RWPE2 (cell line): Measurements from ENCODE around the gene PRR29.

Experiments used
- ATAC-seq: fragments of 200-7000 bp; cut with Tn5 transposase; 3 replicates; pipeline ENCODE4 v1.9.1; 2021; ENCODE audit warnings: low read depth
- DNase-seq: peaks from one replicate; pipeline ENCODE4 v3.0.0-alpha.2; 2020; ENCODE audit warnings: low spot score
- H3K27ac ChIP-seq: fragments of 450-650 bp; 2 replicates; pipeline ENCODE4 v1.5.1; 2017; ENCODE audit warnings: mild to moderate bottlenecking; ENCODE audit not compliant: poor library complexity, severe bottlenecking
- H3K27me3 ChIP-seq: fragments of 250-450 bp; sonication (Bioruptor Pico); 2 replicates; pipeline ENCODE4 v1.5.1; 2021; ENCODE audit warnings: mild to moderate bottlenecking, moderate library complexity; ENCODE audit not compliant: insufficient read depth, poor library complexity, severe bottlenecking
- H3K36me3 ChIP-seq: fragments of 250-450 bp; sonication (Bioruptor Pico); 2 replicates; pipeline ENCODE4 v1.5.1; 2020; ENCODE audit warnings: low read depth, mild to moderate bottlenecking, moderate library complexity
- H3K4me1 ChIP-seq: fragments of 250-450 bp; sonication (Bioruptor Pico); 2 replicates; pipeline ENCODE4 v1.5.1; 2021; ENCODE audit warnings: mild to moderate bottlenecking, moderate library complexity; ENCODE audit not compliant: insufficient read depth, poor library complexity, severe bottlenecking
- H3K4me3 ChIP-seq: fragments of 250-450 bp; sonication (Bioruptor Pico); 2 replicates; pipeline ENCODE4 v1.5.1; 2021; ENCODE audit warnings: mild to moderate bottlenecking, moderate library complexity; ENCODE audit not compliant: severe bottlenecking
- H3K9me3 ChIP-seq: fragments of 250-450 bp; sonication (Bioruptor Pico); 2 replicates; pipeline ENCODE4 v1.5.1; 2021; ENCODE audit warnings: mild to moderate bottlenecking, moderate library complexity; ENCODE audit not compliant: severe bottlenecking
- CTCF ChIP-seq: fragments of 450-650 bp; IDR thresholded peaks from one replicate; pipeline ENCODE4 v1.5.1; 2017; ENCODE audit warnings: mild to moderate bottlenecking, moderate library complexity; ENCODE audit not compliant: poor library complexity, severe bottlenecking

The PRR29 gene

GRCh38 chr17:64039106-64039400, 40.9 kb downstream of the PRR29 start:
- no peak for ATAC-seq
- Histone ChIP-seq H3K27ac (no peak overlapping the region), H3K9me3 (no peaks in the 10 kb centered on the region), H3K36me3 (no peaks in the 10 kb centered on the region), H3K4me1 (no peaks in the 10 kb centered on the region), H3K27me3 (no peaks in the 10 kb centered on the region), H3K4me3 (no peak overlapping the region)
- no peak for DNase-seq
- no peak for TF ChIP-seq CTCF

- no peaks in the 10 kb centered on the region for H3K9me3 ChIP-seq
- no peak overlapping the region for H3K4me3 ChIP-seq
- H3K27ac ChIP-seq = no peak overlapping the region
- 0 out of 2 replicates have a peak, but pooled peaks cover 2% of the 10 kb centered on the region for H3K36me3 ChIP-seq
- DNase-seq = no peak
- H3K4me1 ChIP-seq = no peaks in the 10 kb centered on the region
- no peak for ATAC-seq
- no peak for TF ChIP-seq CTCF
- no peaks in the 10 kb centered on the region for H3K27me3 ChIP-seq
These were observed 42.1 kb downstream of the PRR29 start for GRCh38 chr17:64040206-64040605.

- DNase-seq (no peak), ATAC-seq (no peak)
- Histone ChIP-seq H3K27me3 (no peaks in the 10 kb centered on the region), H3K36me3 (peaks cover 6% of the 10 kb centered on the region), H3K27ac (no peak overlapping the region), H3K9me3 (no peaks in the 10 kb centered on the region), H3K4me3 (no peak overlapping the region), H3K4me1 (no peaks in the 10 kb centered on the region)
- TF ChIP-seq CTCF = no peak
These were observed 43.8 kb downstream of the PRR29 start for GRCh38 chr17:64041912-64042311.

GRCh38 chr17:64042700-64043485, 44.7 kb downstream of the PRR29 start:
- H3K4me3 ChIP-seq = no peak overlapping the region
- ATAC-seq (no peak), DNase-seq (no peak)
- no peaks in the 10 kb centered on the region for H3K4me1 ChIP-seq
- no peaks in the 10 kb centered on the region for H3K9me3 ChIP-seq
- TF ChIP-seq CTCF = no peak
- no peak overlapping the region for H3K27ac ChIP-seq
- H3K36me3 ChIP-seq = peaks cover 16% of the 10 kb centered on the region
- no peaks in the 10 kb centered on the region for H3K27me3 ChIP-seq

GRCh38 chr17:64045176-64045575, 47.0 kb downstream of the PRR29 start:
- ATAC-seq (no peak), DNase-seq (no peak)
- TF ChIP-seq CTCF = no peak
- no peak overlapping the region for H3K27ac ChIP-seq
- H3K27me3 ChIP-seq = no peaks in the 10 kb centered on the region
- H3K36me3 ChIP-seq = peaks cover 21% of the 10 kb centered on the region
- no peak overlapping the region for H3K4me3 ChIP-seq
- H3K9me3 ChIP-seq = no peaks in the 10 kb centered on the region
- no peaks in the 10 kb centered on the region for H3K4me1 ChIP-seq
